SK-N-SH treated with all-trans-retinoic acid at 6 μM for 48 hours (cell line): ENCODE results near the gene TMEM135.

Experiments used
- ESRRG ChIP-seq: fragments of 250-450 bp; sonication (Bioruptor Pico); IDR thresholded peaks from 2 replicates; pipeline ENCODE4 v1.6.1; 2021; ENCODE audit warnings: mild to moderate bottlenecking
- GLIS3 ChIP-seq: fragments of 250-450 bp; sonication (Bioruptor Pico); IDR thresholded peaks from 2 replicates; pipeline ENCODE4 v1.5.0; 2020; ENCODE audit warnings: mild to moderate bottlenecking, moderate library complexity
- ISL1 ChIP-seq: fragments of 250-450 bp; sonication (Bioruptor Pico); IDR thresholded peaks from 2 replicates; pipeline ENCODE4 v2.1.2; 2022; ENCODE audit warnings: mild to moderate bottlenecking, moderate library complexity
- OSR1 ChIP-seq: fragments of 250-450 bp; sonication (Bioruptor Pico); IDR thresholded peaks from 2 replicates; pipeline ENCODE4 v1.8.0; 2022; ENCODE audit warnings: moderate library complexity, mild to moderate bottlenecking, inconsistent platforms
- PPARA ChIP-seq: fragments of 250-450 bp; sonication (Bioruptor Pico); IDR thresholded peaks from 2 replicates; pipeline ENCODE4 v1.5.0; 2020; ENCODE audit warnings: mild to moderate bottlenecking, borderline replicate concordance
- RARB ChIP-seq: fragments of 250-450 bp; sonication (Bioruptor Pico); IDR thresholded peaks from 2 replicates; pipeline ENCODE4 v1.8.0; 2021; ENCODE audit warnings: mild to moderate bottlenecking, moderate library complexity
- TCF4 ChIP-seq: fragments of 250-450 bp; sonication (Bioruptor Pico); IDR thresholded peaks from 2 replicates; pipeline ENCODE4 v1.8.0; 2021; ENCODE audit warnings: mild to moderate bottlenecking, moderate library complexity, borderline replicate concordance
- ZC3H10 ChIP-seq: fragments of 250-450 bp; sonication (Bioruptor Pico); IDR thresholded peaks from 2 replicates; pipeline ENCODE4 v1.5.1; 2021; ENCODE audit warnings: mild to moderate bottlenecking, moderate library complexity
- ZFP3 ChIP-seq: fragments of 250-450 bp; sonication (Bioruptor Pico); IDR thresholded peaks from 2 replicates; pipeline ENCODE4 v1.5.0; 2020; ENCODE audit warnings: mild to moderate bottlenecking, moderate library complexity
- ZFP30 ChIP-seq: fragments of 450-650 bp; formaldehyde crosslinking; IDR thresholded peaks from 2 replicates; pipeline ENCODE4 v1.5.0; 2022; ENCODE audit warnings: mild to moderate bottlenecking, moderate library complexity
- ZNF565 ChIP-seq: fragments of 450-650 bp; formaldehyde crosslinking; conservative IDR thresholded peaks from 2 replicates; pipeline ENCODE4 v1.5.0; 2020; ENCODE audit warnings: low read depth, mild to moderate bottlenecking, moderate library complexity
- ZNF70 ChIP-seq: fragments of 450-650 bp; formaldehyde crosslinking; IDR thresholded peaks from 2 replicates; pipeline ENCODE4 v1.5.0; 2020; ENCODE audit warnings: mild to moderate bottlenecking, moderate library complexity
- TF ChIP-seq, protein P1 (sequence below): fragments of 250-450 bp; sonication (Bioruptor Pico); IDR thresholded peaks from 2 replicates; pipeline ENCODE4 v1.8.0; 2020; ENCODE audit warnings: mild to moderate bottlenecking, moderate library complexity, borderline replicate concordance
- TF ChIP-seq, protein P2 (sequence below): fragments of 250-450 bp; sonication (Bioruptor Pico); IDR thresholded peaks from 2 replicates; pipeline ENCODE4 v1.5.1; 2020; ENCODE audit warnings: low read depth, mild to moderate bottlenecking, moderate library complexity

DNA sequence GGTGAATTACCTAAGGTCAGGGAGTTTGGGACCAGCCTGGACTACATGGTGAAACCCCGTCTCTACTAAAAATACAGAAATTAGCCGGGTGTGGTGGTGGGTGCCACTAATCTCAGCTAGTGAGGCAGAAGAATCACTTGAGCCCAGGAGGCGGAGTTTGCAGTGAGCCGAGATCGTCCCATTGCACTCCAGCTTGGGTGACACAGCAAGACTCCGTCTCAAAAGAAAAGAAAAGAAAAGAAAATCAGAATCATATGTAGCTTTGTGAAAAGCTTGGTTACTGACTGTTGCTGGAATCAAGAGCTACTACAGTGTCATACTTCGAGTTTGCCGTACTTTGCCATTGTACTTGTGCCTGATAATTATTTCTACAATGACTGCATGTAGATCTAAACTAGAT, 4.2 kb upstream of the TMEM135 start:
- TF ChIP-seq ZFP3 (CRISPR knock-in tag) (no peak), GLIS3 (no peak), ISL1 (CRISPR knock-in tag) (no peak), ZFP30 (no peak), RARB (CRISPR knock-in tag) (no peak), OSR1 (CRISPR knock-in tag) (no peak), ZNF70 (CRISPR knock-in tag) (no peak), PPARA (no peak), ZNF565 (CRISPR knock-in tag) (no peak), ZC3H10 (CRISPR knock-in tag) (no peak), TCF4 (no peak), ESRRG (CRISPR knock-in tag) (no peak)
- TF ChIP-seq, protein P1, sequence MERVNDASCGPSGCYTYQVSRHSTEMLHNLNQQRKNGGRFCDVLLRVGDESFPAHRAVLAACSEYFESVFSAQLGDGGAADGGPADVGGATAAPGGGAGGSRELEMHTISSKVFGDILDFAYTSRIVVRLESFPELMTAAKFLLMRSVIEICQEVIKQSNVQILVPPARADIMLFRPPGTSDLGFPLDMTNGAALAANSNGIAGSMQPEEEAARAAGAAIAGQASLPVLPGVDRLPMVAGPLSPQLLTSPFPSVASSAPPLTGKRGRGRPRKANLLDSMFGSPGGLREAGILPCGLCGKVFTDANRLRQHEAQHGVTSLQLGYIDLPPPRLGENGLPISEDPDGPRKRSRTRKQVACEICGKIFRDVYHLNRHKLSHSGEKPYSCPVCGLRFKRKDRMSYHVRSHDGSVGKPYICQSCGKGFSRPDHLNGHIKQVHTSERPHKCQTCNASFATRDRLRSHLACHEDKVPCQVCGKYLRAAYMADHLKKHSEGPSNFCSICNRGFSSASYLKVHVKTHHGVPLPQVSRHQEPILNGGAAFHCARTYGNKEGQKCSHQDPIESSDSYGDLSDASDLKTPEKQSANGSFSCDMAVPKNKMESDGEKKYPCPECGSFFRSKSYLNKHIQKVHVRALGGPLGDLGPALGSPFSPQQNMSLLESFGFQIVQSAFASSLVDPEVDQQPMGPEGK = no peak
- TF ChIP-seq, protein P2, sequence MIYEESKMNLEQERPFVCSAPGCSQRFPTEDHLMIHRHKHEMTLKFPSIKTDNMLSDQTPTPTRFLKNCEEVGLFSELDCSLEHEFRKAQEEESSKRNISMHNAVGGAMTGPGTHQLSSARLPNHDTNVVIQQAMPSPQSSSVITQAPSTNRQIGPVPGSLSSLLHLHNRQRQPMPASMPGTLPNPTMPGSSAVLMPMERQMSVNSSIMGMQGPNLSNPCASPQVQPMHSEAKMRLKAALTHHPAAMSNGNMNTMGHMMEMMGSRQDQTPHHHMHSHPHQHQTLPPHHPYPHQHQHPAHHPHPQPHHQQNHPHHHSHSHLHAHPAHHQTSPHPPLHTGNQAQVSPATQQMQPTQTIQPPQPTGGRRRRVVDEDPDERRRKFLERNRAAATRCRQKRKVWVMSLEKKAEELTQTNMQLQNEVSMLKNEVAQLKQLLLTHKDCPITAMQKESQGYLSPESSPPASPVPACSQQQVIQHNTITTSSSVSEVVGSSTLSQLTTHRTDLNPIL (CRISPR knock-in tag) = no peak
